HG03460 (cell line): ENCODE data around the gene PRRG2.

Experiments
- ATAC-seq: cut with Tn5 transposase; IDR thresholded peaks from one replicate; pipeline ENCODE4 v1.9.1; 2021; ENCODE audit not compliant: unreplicated experiment

The PRRG2 gene

GRCh38 chr19:49636233-49636932, 55.3 kb downstream of the PRRG2 start:
- no peak for ATAC-seq

- ATAC-seq: no peak
Measured at GRCh38 chr19:49637821-49638738, 57.0 kb downstream of the PRRG2 start.

- ATAC-seq: no peak
Measured at GRCh38 chr19:49639401-49640112, 58.4 kb downstream of the PRRG2 start.

- peak; percentile 57 for ATAC-seq
Measured at GRCh38 chr19:49640113-49640898, 59.2 kb downstream of the PRRG2 start, which contains the start of gene RRAS. RRAS (minus strand) TSS chr19:49640143; CDS start chr19:49640098, 45 bp downstream.
